ENCODE data around the gene BAG5. TPM values are rescaled to one million over a fixed set of nuclear protein-coding genes. Genes with fewer than 3 reads are reported as not detected.
A peak's percentile ranks its signal among the peaks of the same experiment; 100 is the strongest.

The BAG5 gene
- total RNA-seq, 1 experiment from 2014 or later: 32.6 TPM

GRCh38 chr14:103576371-103577024 is 14.0 kb upstream of the BAG5 start:
- no peaks in the 10 kb centered on the region for H4K20me1 ChIP-seq (ENCODE audit: insufficient read depth, low read depth, low read length)
- peaks cover 24% of the 10 kb centered on the region for H3K79me2 ChIP-seq (ENCODE audit: low read length)
- H3K9me3 ChIP-seq (ENCODE audit: low read length): no peaks in the 10 kb centered on the region
- H3K9me2 ChIP-seq (replicated peaks; ENCODE audit: insufficient read depth, low read length): no peaks in the 10 kb centered on the region
- peaks cover 20% of the 10 kb centered on the region for H3K36me3 ChIP-seq (ENCODE audit: insufficient read depth, low read length)
- no peak overlapping the region for H3K9ac ChIP-seq (ENCODE audit: low read length)
- H3K4me3 ChIP-seq (ENCODE audit: low read length): no peak overlapping the region
- H3K27ac ChIP-seq (ENCODE audit: low read length): no peak overlapping the region
- no peak overlapping the region for H2AFZ ChIP-seq (ENCODE audit: low read length)
- no peaks in the 10 kb centered on the region for H3K4me1 ChIP-seq (ENCODE audit: low read length)
- H3K27me3 ChIP-seq (ENCODE audit: low read length): no peaks in the 10 kb centered on the region
- DNase-seq: no peak
- H3K4me2 ChIP-seq (ENCODE audit: low read depth, low read length, poor library complexity, severe bottlenecking): no peak overlapping the region

GRCh38 chr14:103574707-103575285 is 12.3 kb upstream of the BAG5 start:
- Histone ChIP-seq H2AFZ (ENCODE audit: low read length) (no peak overlapping the region), H4K20me1 (ENCODE audit: insufficient read depth, low read depth, low read length) (no peaks in the 10 kb centered on the region), H3K36me3 (ENCODE audit: insufficient read depth, low read length) (peaks cover 16% of the 10 kb centered on the region), H3K4me2 (ENCODE audit: low read depth, low read length, poor library complexity, severe bottlenecking) (no peak overlapping the region), H3K9ac (ENCODE audit: low read length) (no peak overlapping the region), H3K27me3 (ENCODE audit: low read length) (no peaks in the 10 kb centered on the region), H3K9me2 (replicated peaks; ENCODE audit: insufficient read depth, low read length) (no peaks in the 10 kb centered on the region), H3K27ac (ENCODE audit: low read length) (no peak overlapping the region), H3K79me2 (ENCODE audit: low read length) (peaks cover 37% of the 10 kb centered on the region), H3K4me1 (ENCODE audit: low read length) (peaks cover 4% of the 10 kb centered on the region; the same call in 1 of the 2 replicates), H3K4me3 (ENCODE audit: low read length) (no peak overlapping the region), H3K9me3 (ENCODE audit: low read length) (no peaks in the 10 kb centered on the region)
- DNase-seq: no peak

GRCh38 chr14:103574104-103574503 is 11.6 kb upstream of the BAG5 start:
- Histone ChIP-seq H3K79me2 (ENCODE audit: low read length) (peaks cover 44% of the 10 kb centered on the region), H2AFZ (ENCODE audit: low read length) (no peak overlapping the region), H4K20me1 (ENCODE audit: insufficient read depth, low read depth, low read length) (0 out of 2 replicates have a peak, but pooled peaks cover 5% of the 10 kb centered on the region)

DNA sequence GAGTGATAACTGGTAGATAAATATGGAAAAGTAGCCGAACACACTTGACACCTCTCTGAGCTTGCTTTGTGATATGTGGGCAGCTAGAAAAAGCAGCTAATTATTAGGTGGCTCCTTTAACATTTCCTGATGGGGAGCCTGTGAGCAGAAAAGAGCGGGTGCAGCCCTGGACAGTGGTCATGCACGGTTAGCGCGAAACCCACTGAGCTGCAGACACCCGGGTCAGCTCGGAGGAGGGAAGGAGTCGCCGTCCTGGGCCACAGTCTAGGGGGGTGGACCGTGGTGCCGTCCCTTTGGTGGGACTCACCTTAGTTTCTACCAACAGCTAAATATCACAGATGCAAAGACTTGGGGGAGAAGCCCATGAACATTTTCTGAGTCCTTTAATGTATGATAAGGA is 7.0 kb upstream of the BAG5 start:
- Histone ChIP-seq H2AFZ (ENCODE audit: low read length) (no peak overlapping the region), H3K9ac (ENCODE audit: low read length) (no peak overlapping the region), H3K4me3 (ENCODE audit: low read length) (no peak overlapping the region), H3K36me3 (ENCODE audit: insufficient read depth, low read length) (peaks cover 10% of the 10 kb centered on the region; the same call in 1 of the 2 replicates), H3K9me3 (ENCODE audit: low read length) (no peaks in the 10 kb centered on the region), H3K27ac (ENCODE audit: low read length) (no peak overlapping the region), H3K4me2 (ENCODE audit: low read depth, low read length, poor library complexity, severe bottlenecking) (no peak overlapping the region), H3K9me2 (replicated peaks; ENCODE audit: insufficient read depth, low read length) (no peaks in the 10 kb centered on the region), H3K27me3 (ENCODE audit: low read length) (no peaks in the 10 kb centered on the region), H3K79me2 (ENCODE audit: low read length) (peaks cover 76% of the 10 kb centered on the region), H4K20me1 (ENCODE audit: insufficient read depth, low read depth, low read length) (0 out of 2 replicates have a peak, but pooled peaks cover 8% of the 10 kb centered on the region), H3K4me1 (ENCODE audit: low read length) (peaks cover 14% of the 10 kb centered on the region)
- DNase-seq: no peak

More at GRCh38 chr14:103574104-103574503, 11.6 kb upstream of the BAG5 start:
- H3K4me3 ChIP-seq (ENCODE audit: low read length): no peak overlapping the region
- H3K27me3 ChIP-seq (ENCODE audit: low read length): no peaks in the 10 kb centered on the region
- no peaks in the 10 kb centered on the region for H3K9me3 ChIP-seq (ENCODE audit: low read length)
- no peak overlapping the region for H3K4me2 ChIP-seq (ENCODE audit: low read depth, low read length, poor library complexity, severe bottlenecking)
- H3K9me2 ChIP-seq (replicated peaks; ENCODE audit: insufficient read depth, low read length): no peaks in the 10 kb centered on the region
- H3K4me1 ChIP-seq (ENCODE audit: low read length): peaks cover 4% of the 10 kb centered on the region; the same call in 1 of the 2 replicates
- H3K36me3 ChIP-seq (ENCODE audit: insufficient read depth, low read length): peaks cover 16% of the 10 kb centered on the region
- H3K27ac ChIP-seq (ENCODE audit: low read length): no peak overlapping the region
- DNase-seq: no peak
- no peak overlapping the region for H3K9ac ChIP-seq (ENCODE audit: low read length)

GRCh38 chr14:103568952-103569351 is 6.5 kb upstream of the BAG5 start:
- no peaks in the 10 kb centered on the region for H3K9me3 ChIP-seq (ENCODE audit: low read length)
- H4K20me1 ChIP-seq (ENCODE audit: insufficient read depth, low read depth, low read length): 0 out of 2 replicates have a peak, but pooled peaks cover 8% of the 10 kb centered on the region
- H2AFZ ChIP-seq (ENCODE audit: low read length): no peak overlapping the region
- DNase-seq: no peak
- no peaks in the 10 kb centered on the region for H3K27me3 ChIP-seq (ENCODE audit: low read length)
- H3K79me2 ChIP-seq (ENCODE audit: low read length): peaks cover 77% of the 10 kb centered on the region
- no peak overlapping the region for H3K4me3 ChIP-seq (ENCODE audit: low read length)
- H3K27ac ChIP-seq (ENCODE audit: low read length): no peak overlapping the region
- no peaks in the 10 kb centered on the region for H3K9me2 ChIP-seq (replicated peaks; ENCODE audit: insufficient read depth, low read length)
- no peak overlapping the region for H3K4me2 ChIP-seq (ENCODE audit: low read depth, low read length, poor library complexity, severe bottlenecking)
- H3K4me1 ChIP-seq (ENCODE audit: low read length): peaks cover 19% of the 10 kb centered on the region
- no peak overlapping the region for H3K9ac ChIP-seq (ENCODE audit: low read length)
- peaks cover 7% of the 10 kb centered on the region; the same call in 1 of the 2 replicates for H3K36me3 ChIP-seq (ENCODE audit: insufficient read depth, low read length)

GRCh38 chr14:103563844-103564505 is 1.5 kb upstream of the BAG5 start:
- H3K9me3 ChIP-seq (ENCODE audit: low read length): no peaks in the 10 kb centered on the region
- no peaks in the 10 kb centered on the region for H3K27me3 ChIP-seq (ENCODE audit: low read length)
- H3K9ac ChIP-seq (ENCODE audit: low read length): peak overlapping the region; percentile 91
- peaks cover 40% of the 10 kb centered on the region for H3K4me1 ChIP-seq (ENCODE audit: low read length)
- H3K79me2 ChIP-seq (ENCODE audit: low read length): peaks cover 94% of the 10 kb centered on the region
- DNase-seq: peak; percentile 63
- peak overlapping the region; percentile 75 for H3K4me2 ChIP-seq (ENCODE audit: low read depth, low read length, poor library complexity, severe bottlenecking)
- H3K36me3 ChIP-seq (ENCODE audit: insufficient read depth, low read length): peaks cover 21% of the 10 kb centered on the region; the same call in 1 of the 2 replicates
- 0 out of 2 replicates have a peak overlapping the region, but pooled peaks have one; percentile 21 for H3K27ac ChIP-seq (ENCODE audit: low read length)
- H4K20me1 ChIP-seq (ENCODE audit: insufficient read depth, low read depth, low read length): peaks cover 36% of the 10 kb centered on the region
- no peak overlapping the region for H2AFZ ChIP-seq (ENCODE audit: low read length)
- peak overlapping the region; percentile 94 for H3K4me3 ChIP-seq (ENCODE audit: low read length)
- H3K9me2 ChIP-seq (replicated peaks; ENCODE audit: insufficient read depth, low read length): no peaks in the 10 kb centered on the region

GRCh38 chr14:103563226-103563620 is 766 bp upstream of the BAG5 start:
- no peak for DNase-seq
- Histone ChIP-seq H3K4me2 (ENCODE audit: low read depth, low read length, poor library complexity, severe bottlenecking) (peak overlapping the region; percentile 75), H3K79me2 (ENCODE audit: low read length) (peaks cover 97% of the 10 kb centered on the region), H3K9me3 (ENCODE audit: low read length) (no peaks in the 10 kb centered on the region), H3K9me2 (replicated peaks; ENCODE audit: insufficient read depth, low read length) (no peaks in the 10 kb centered on the region), H3K4me3 (ENCODE audit: low read length) (peak overlapping the region; percentile 94), H3K9ac (ENCODE audit: low read length) (peak overlapping the region; percentile 91), H3K27ac (ENCODE audit: low read length) (peak overlapping the region; percentile 21; the same call in 1 of the 2 replicates), H3K27me3 (ENCODE audit: low read length) (no peaks in the 10 kb centered on the region), H2AFZ (ENCODE audit: low read length) (peak overlapping the region; percentile 62; the same call in 1 of the 2 replicates), H3K36me3 (ENCODE audit: insufficient read depth, low read length) (peaks cover 28% of the 10 kb centered on the region; the same call in 1 of the 2 replicates), H3K4me1 (ENCODE audit: low read length) (peaks cover 47% of the 10 kb centered on the region), H4K20me1 (ENCODE audit: insufficient read depth, low read depth, low read length) (peaks cover 42% of the 10 kb centered on the region)

- peak overlapping the region; percentile 75 for H3K4me2 ChIP-seq (ENCODE audit: low read depth, low read length, poor library complexity, severe bottlenecking)
- peak overlapping the region; percentile 62; the same call in 1 of the 2 replicates for H2AFZ ChIP-seq (ENCODE audit: low read length)
- H3K79me2 ChIP-seq (ENCODE audit: low read length): peaks cover 96% of the 10 kb centered on the region
- no peaks in the 10 kb centered on the region for H3K9me2 ChIP-seq (replicated peaks; ENCODE audit: insufficient read depth, low read length)
- H3K9ac ChIP-seq (ENCODE audit: low read length): peak overlapping the region; percentile 91
- peaks cover 35% of the 10 kb centered on the region; the same call in 1 of the 2 replicates for H3K36me3 ChIP-seq (ENCODE audit: insufficient read depth, low read length)
- DNase-seq: peak; percentile 85
- peaks cover 54% of the 10 kb centered on the region for H3K4me1 ChIP-seq (ENCODE audit: low read length)
- H3K9me3 ChIP-seq (ENCODE audit: low read length): no peaks in the 10 kb centered on the region
- H3K4me3 ChIP-seq (ENCODE audit: low read length): peak overlapping the region; percentile 94
- H3K27me3 ChIP-seq (ENCODE audit: low read length): no peaks in the 10 kb centered on the region
- H3K27ac ChIP-seq (ENCODE audit: low read length): peak overlapping the region; percentile 72
- peaks cover 50% of the 10 kb centered on the region for H4K20me1 ChIP-seq (ENCODE audit: insufficient read depth, low read depth, low read length)
Measured at GRCh38 chr14:103562179-103562428, 353 bp downstream of the BAG5 start.

Data from Karpas-422 (cell line).